Liver (tissue), 9 donors: Measurements from ENCODE around the gene LRRC47. TPM values are rescaled to one million over a fixed set of nuclear protein-coding genes. Genes with fewer than 3 reads are reported as not detected.

Source experiments
- DNase-seq: peaks from one replicate; pipeline ENCODE4 v3.0.0-alpha.2; 2017; ENCODE audit warnings: low spot score
- H3K27ac ChIP-seq, 2 donors: one replicate each; pipeline ENCODE4 v1.7.0; 2013; ENCODE audit warnings: inconsistent platforms in 2 of 2, low read length in 2 of 2, control low read depth in 1 of 2, low read depth in 1 of 2, mild to moderate bottlenecking in 1 of 2
- H3K27me3 ChIP-seq, 4 donors: one replicate each; pipeline versions ENCODE4 v1.6.1 to v1.7.0; 2013; ENCODE audit warnings: low read length in 3 of 4, inconsistent platforms in 1 of 4, mild to moderate bottlenecking in 1 of 4, moderate library complexity in 1 of 4; ENCODE audit not compliant: control insufficient read depth in 4 of 4, insufficient read depth in 4 of 4
- H3K36me3 ChIP-seq, 4 donors: one replicate each; pipeline versions ENCODE4 v1.6.1 to v1.7.0; 2013; ENCODE audit warnings: low read length in 3 of 4, mild to moderate bottlenecking in 3 of 4, low read depth in 1 of 4, moderate library complexity in 1 of 4; ENCODE audit not compliant: control insufficient read depth in 4 of 4, insufficient read depth in 3 of 4
- H3K4me1 ChIP-seq, 4 donors: one replicate each; pipeline versions ENCODE4 v1.6.1 to v1.7.0; 2013; ENCODE audit warnings: low read length in 3 of 4, mild to moderate bottlenecking in 3 of 4, moderate library complexity in 1 of 4; ENCODE audit not compliant: control insufficient read depth in 4 of 4, insufficient read depth in 4 of 4
- H3K4me3 ChIP-seq, 3 donors: one replicate each; pipeline versions ENCODE4 v1.6.1 to v1.7.0; 2013; ENCODE audit warnings: low read length in 3 of 3, control low read depth in 1 of 3, low read depth in 1 of 3, mild to moderate bottlenecking in 1 of 3
- H3K9ac ChIP-seq, 2 donors: one replicate each; pipeline ENCODE4 v1.7.0; 2013; ENCODE audit warnings: low read length in 2 of 2, mild to moderate bottlenecking in 2 of 2, moderate library complexity in 2 of 2, control low read depth in 1 of 2, low read depth in 1 of 2
- H3K9me3 ChIP-seq, 4 donors: one replicate each; pipeline versions ENCODE4 v1.6.1 to v1.7.0; 2013; ENCODE audit warnings: low read length in 3 of 4; ENCODE audit not compliant: control insufficient read depth in 4 of 4
- ATF3 ChIP-seq: IDR thresholded peaks from 2 replicates; pipeline ENCODE4 v1.6.1; 2016; ENCODE audit warnings: antibody characterized with exemption
- CTCF ChIP-seq: fragments of 150-350 bp; IDR thresholded peaks from 2 replicates; pipeline ENCODE4 v1.5.1; 2017; ENCODE audit warnings: improper control_type of control experiment, low read depth, low read length; ENCODE audit not compliant: missing input control
- EGR1 ChIP-seq, 2 donors: IDR thresholded peaks; 2 replicates each; pipeline ENCODE4 v1.6.1; 2016 to 2018; ENCODE audit warnings: antibody characterized with exemption in 2 of 2, low read depth in 2 of 2
- FOXA1 ChIP-seq: IDR thresholded peaks from 2 replicates; pipeline ENCODE4 v1.6.1; 2016; ENCODE audit warnings: antibody characterized with exemption
- FOXA2 ChIP-seq: IDR thresholded peaks from 2 replicates; pipeline ENCODE4 v1.6.1; 2016; ENCODE audit warnings: antibody characterized with exemption
- GABPA ChIP-seq, 2 donors: IDR thresholded peaks in 1 of 2; conservative IDR thresholded peaks in 1 of 2; 2 replicates each; pipeline ENCODE4 v1.6.1; 2016; ENCODE audit warnings: antibody characterized with exemption in 2 of 2, mild to moderate bottlenecking in 1 of 2, moderate library complexity in 1 of 2
- HNF4A ChIP-seq, 2 donors: conservative IDR thresholded peaks; 2 replicates each; pipeline ENCODE4 v1.6.1; 2016; ENCODE audit warnings: antibody characterized with exemption in 2 of 2, mild to moderate bottlenecking in 2 of 2
- HNF4G ChIP-seq: IDR thresholded peaks from 2 replicates; pipeline ENCODE4 v1.6.1; 2016; ENCODE audit warnings: antibody characterized with exemption
- JUND ChIP-seq, 2 donors: IDR thresholded peaks; 2 replicates each; pipeline ENCODE4 v1.6.1; 2016; ENCODE audit warnings: antibody characterized with exemption in 2 of 2
- MAX ChIP-seq: IDR thresholded peaks from 2 replicates; pipeline ENCODE4 v1.6.1; 2016; ENCODE audit warnings: antibody characterized with exemption
- NR2F2 ChIP-seq: IDR thresholded peaks from 2 replicates; pipeline ENCODE4 v1.6.1; 2016; ENCODE audit warnings: antibody characterized with exemption
- RAD21 ChIP-seq, 2 donors: IDR thresholded peaks; 2 replicates each; pipeline ENCODE4 v1.6.1; 2016; ENCODE audit warnings: antibody characterized with exemption in 2 of 2, mild to moderate bottlenecking in 2 of 2
- REST ChIP-seq: IDR thresholded peaks from 2 replicates; pipeline ENCODE4 v1.6.1; 2016; ENCODE audit warnings: antibody characterized with exemption, mild to moderate bottlenecking
- RXRA ChIP-seq, 2 donors: IDR thresholded peaks; 2 replicates each; pipeline ENCODE4 v1.6.1; 2017 to 2018; ENCODE audit warnings: antibody characterized with exemption in 2 of 2, mild to moderate bottlenecking in 1 of 2
- SP1 ChIP-seq: IDR thresholded peaks from 2 replicates; pipeline ENCODE4 v1.6.1; 2018; ENCODE audit warnings: antibody characterized with exemption, mild to moderate bottlenecking
- TAF1 ChIP-seq: conservative IDR thresholded peaks from 2 replicates; pipeline ENCODE4 v1.6.1; 2016; ENCODE audit warnings: antibody characterized with exemption, mild to moderate bottlenecking
- YY1 ChIP-seq: IDR thresholded peaks from 2 replicates; pipeline ENCODE4 v1.6.1; 2016; ENCODE audit warnings: antibody characterized with exemption, mild to moderate bottlenecking
- ZBTB33 ChIP-seq: IDR thresholded peaks from 2 replicates; pipeline ENCODE4 v1.6.1; 2016; ENCODE audit warnings: antibody characterized with exemption
- WGBS: extraction: QIAGEN DNeasy Blood & Tissue Kit; methylation state at CpG from one replicate; pipeline ENCODE4 v1.1.7; 2013; 5-methylcytosine and 5-hydroxymethylcytosine counted together
- polyA plus RNA-seq, 2 donors: library from polyadenylated mRNA; stranded (reverse) in 1 of 2; unstranded in 1 of 2; fragments of 200-250 nt in 1 of 2; fragments of >200 nt in 1 of 2; fragmentation: Nextera tagmentation in 1 of 2; extraction: Ambion mirVana in 1 of 2; gene quantifications; one replicate each; pipeline versions ENCODE4 v1.2.1 to v1.2.3, GENCODE V29; 2013 to 2015
- total RNA-seq, 2 donors: library from RNA; depleted of rRNA; stranded (reverse); fragments of >200 nt; gene quantifications; one replicate each; pipeline ENCODE4 v1.2.3, GENCODE V29; 2014
- donor health status: healthy.
- donor health status: healthy.
- donor health status: healthy.
- donor health status: healthy.
- donor health status: healthy.

The LRRC47 gene
- total and polyA plus RNA-seq, 4 donors: 8.7 to 23.8 (median 15.4) TPM

- TF ChIP-seq ZBTB33 (no peak), EGR1 (IDR thresholded peaks at IDR 0.05; ENCODE audit: low read depth in 2 of 2) (no peak), FOXA1 (no peak), TAF1 (no peak), YY1 (no peak), GABPA (IDR thresholded peaks at IDR 0.05 in 1 of 2, conservative IDR thresholded peaks at IDR 0.05 in 1 of 2) (no peak), FOXA2 (no peak), RAD21 (IDR thresholded peaks at IDR 0.05) (no peak), NR2F2 (no peak), RXRA (IDR thresholded peaks at IDR 0.05) (no peak), CTCF (no peak), MAX (no peak), SP1 (no peak), HNF4A (conservative IDR thresholded peaks at IDR 0.05) (no peak), REST (no peak), JUND (IDR thresholded peaks at IDR 0.05) (no peak)
- H3K36me3 ChIP-seq: peaks cover 0 to 63% (median 20%) of the 10 kb centered on the region in 4 donors
- no peak for DNase-seq
- no peak overlapping the region for H3K4me3 ChIP-seq
- H3K27me3 ChIP-seq: no peaks in the 10 kb centered on the region
- WGBS: 93% methylated on average over 8 of the region's 8 CpGs
- no peak overlapping the region for H3K27ac ChIP-seq
- no peak overlapping the region for H3K9ac ChIP-seq
- H3K4me1 ChIP-seq: no peaks in the 10 kb centered on the region
- H3K9me3 ChIP-seq: no peaks in the 10 kb centered on the region
Measured at GRCh38 chr1:3820316-3820715, 24.0 kb upstream of the LRRC47 start.

GRCh38 chr1:3819771-3820200 lies 23.5 kb upstream of the LRRC47 start:
- DNase-seq: no peak
- WGBS: 86% methylated on average over 10 of the region's 10 CpGs
- Histone ChIP-seq H3K27ac (no peak overlapping the region), H3K27me3 (no peaks in the 10 kb centered on the region), H3K36me3 (peaks cover 1 to 65% (median 22%) of the 10 kb centered on the region in 4 donors), H3K9me3 (no peaks in the 10 kb centered on the region), H3K4me3 (no peak overlapping the region), H3K9ac (no peak overlapping the region), H3K4me1 (no peaks in the 10 kb centered on the region)
- TF ChIP-seq RAD21 (IDR thresholded peaks at IDR 0.05): no peak
- no peak for TF ChIP-seq YY1
- no peak for TF ChIP-seq GABPA (IDR thresholded peaks at IDR 0.05 in 1 of 2, conservative IDR thresholded peaks at IDR 0.05 in 1 of 2)
- no peak for TF ChIP-seq HNF4A (conservative IDR thresholded peaks at IDR 0.05)
- no peak for TF ChIP-seq EGR1 (IDR thresholded peaks at IDR 0.05; ENCODE audit: low read depth in 2 of 2)
- TF ChIP-seq TAF1: no peak
- TF ChIP-seq RXRA (IDR thresholded peaks at IDR 0.05): no peak
- TF ChIP-seq JUND (IDR thresholded peaks at IDR 0.05): no peak
- TF ChIP-seq FOXA1: no peak
- no peak for TF ChIP-seq CTCF
- no peak for TF ChIP-seq ATF3
- no peak for TF ChIP-seq HNF4G
- no peak for TF ChIP-seq FOXA2
- no peak for TF ChIP-seq NR2F2
- no peak for TF ChIP-seq SP1
